A673 (cell line): Measurements from ENCODE around the gene METTL8. TPM values are rescaled to one million over a fixed set of nuclear protein-coding genes. Genes with fewer than 3 reads are reported as not detected.
"Not testable (repeated sequence)": the region's sequence is repeated elsewhere in the genome, so short reads cannot be mapped to it uniquely, and the experiment has no call there.

Source experiments
- BruUV-seq: library from RNA; stranded (reverse); fragments of 400-500 nt; replicated peaks from 2 replicates; lab custom pipeline; 2021; lab: Mats Ljungman, UMichigan
- CTCF ChIA-PET: fragments of 300-600 bp; sonication (Branson Sonifier 250); formaldehyde crosslinking; loops from one replicate; lab custom pipeline; 2022; ENCODE audit warnings: antibody characterized with exemption; lab: Charles Lee
- POLR2A ChIA-PET: fragments of 300-600 bp; sonication (Branson Sonifier 250); formaldehyde crosslinking; loops from one replicate; lab custom pipeline; 2022; ENCODE audit warnings: antibody characterized with exemption; ENCODE audit not compliant: low non-redundant PET; lab: Charles Lee
- DNase-seq: peaks from one replicate; pipeline ENCODE4 v3.0.0-alpha.2; 2015; ENCODE audit warnings: low spot score
- H3K27ac ChIP-seq: fragments of 200-600 bp; sonication (generic); 2 replicates; pipeline ENCODE4 v1.5.1; 2016; ENCODE audit warnings: mixed run types, low read depth, mild to moderate bottlenecking, mixed read lengths, antibody characterized with exemption, low read length; ENCODE audit not compliant: poor library complexity, severe bottlenecking
- H3K27me3 ChIP-seq: fragments of 200-600 bp; sonication (generic); replicated peaks from 2 replicates; pipeline ENCODE4 v1.6.1; 2017; ENCODE audit warnings: mixed run types, low read depth, mild to moderate bottlenecking, mixed read lengths, antibody characterized with exemption, low read length; ENCODE audit not compliant: insufficient read depth, poor library complexity
- H3K36me3 ChIP-seq: fragments of 200-600 bp; sonication (generic); 2 replicates; pipeline ENCODE4 v1.6.1; 2016; ENCODE audit warnings: mixed run types, mild to moderate bottlenecking, mixed read lengths, antibody characterized with exemption, low read length; ENCODE audit not compliant: insufficient read depth, poor library complexity, severe bottlenecking
- H3K4me1 ChIP-seq: fragments of 200-600 bp; sonication (generic); 2 replicates; pipeline ENCODE4 v1.6.1; 2017; ENCODE audit warnings: mixed run types, mild to moderate bottlenecking, mixed read lengths, antibody characterized with exemption, low read length; ENCODE audit not compliant: insufficient read depth, poor library complexity, severe bottlenecking
- H3K4me3 ChIP-seq: fragments of 200-600 bp; sonication (generic); 2 replicates; pipeline ENCODE4 v1.5.1; 2016; ENCODE audit warnings: low read depth, mixed run types, mild to moderate bottlenecking, mixed read lengths, low read length; ENCODE audit not compliant: poor library complexity, severe bottlenecking
- H3K9me3 ChIP-seq: fragments of 200-600 bp; sonication (generic); 2 replicates; pipeline ENCODE4 v1.6.1; 2016; ENCODE audit warnings: mixed run types, low read depth, mild to moderate bottlenecking, mixed read lengths, antibody characterized with exemption, low read length; ENCODE audit not compliant: poor library complexity, severe bottlenecking
- EZH2 ChIP-seq: fragments of 200-600 bp; sonication (generic); IDR thresholded peaks from 2 replicates; pipeline ENCODE4 v1.6.1; 2017; ENCODE audit warnings: borderline replicate concordance, low read depth, mild to moderate bottlenecking, mixed read lengths, antibody characterized with exemption, low read length; ENCODE audit not compliant: poor library complexity, severe bottlenecking
- intact Hi-C: fragments of 100-400 bp; cut with micrococcal nuclease; formaldehyde crosslinking; loops from one replicate; pipeline ENCODE4 v1.10.0; 2022; ENCODE audit not compliant: unreplicated experiment
- total RNA-seq: library from RNA; stranded (reverse); gene quantifications from 2 replicates; pipeline ENCODE4 v1.2.3, GENCODE V29; 2021
- TF ChIP-seq, protein P1 (sequence below): fragments of 300-800, 200-600 bp; sonication (generic); conservative IDR thresholded peaks from 2 replicates; pipeline ENCODE4 v1.5.1; 2017; ENCODE audit warnings: low read depth, mild to moderate bottlenecking, antibody characterized with exemption, low read length, moderate library complexity, mixed read lengths

Gene METTL8
- total RNA-seq, 1 experiment from 2014 or later = 33.5 TPM

DNA sequence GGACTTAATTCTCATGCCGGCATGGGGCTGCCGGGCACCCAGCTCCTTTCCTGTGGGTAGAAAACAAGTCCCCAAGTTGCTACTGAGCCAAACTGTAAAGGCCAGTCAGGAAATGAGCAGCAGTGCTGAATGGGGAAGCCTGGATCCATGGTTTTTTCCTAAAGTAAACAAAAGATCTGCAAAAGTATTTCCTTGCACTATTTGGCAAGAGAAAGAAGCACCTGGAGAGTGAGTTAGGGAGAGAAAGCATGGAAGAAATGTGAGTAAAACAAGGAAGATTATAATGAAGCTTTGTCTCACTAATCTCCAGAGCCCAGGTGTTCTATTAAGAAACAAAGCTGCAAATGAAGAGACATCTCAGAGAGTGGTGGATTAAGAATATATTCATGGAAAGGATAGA, 117.6 kb downstream of the METTL8 start:
- Histone ChIP-seq H3K4me3 (no peak overlapping the region), H3K4me1 (peaks cover 22% of the 10 kb centered on the region), H3K36me3 (no peaks in the 10 kb centered on the region), H3K9me3 (peaks cover 14% of the 10 kb centered on the region), H3K27me3 (no peaks in the 10 kb centered on the region), H3K27ac (no peak overlapping the region)
- TF ChIP-seq, protein P1, sequence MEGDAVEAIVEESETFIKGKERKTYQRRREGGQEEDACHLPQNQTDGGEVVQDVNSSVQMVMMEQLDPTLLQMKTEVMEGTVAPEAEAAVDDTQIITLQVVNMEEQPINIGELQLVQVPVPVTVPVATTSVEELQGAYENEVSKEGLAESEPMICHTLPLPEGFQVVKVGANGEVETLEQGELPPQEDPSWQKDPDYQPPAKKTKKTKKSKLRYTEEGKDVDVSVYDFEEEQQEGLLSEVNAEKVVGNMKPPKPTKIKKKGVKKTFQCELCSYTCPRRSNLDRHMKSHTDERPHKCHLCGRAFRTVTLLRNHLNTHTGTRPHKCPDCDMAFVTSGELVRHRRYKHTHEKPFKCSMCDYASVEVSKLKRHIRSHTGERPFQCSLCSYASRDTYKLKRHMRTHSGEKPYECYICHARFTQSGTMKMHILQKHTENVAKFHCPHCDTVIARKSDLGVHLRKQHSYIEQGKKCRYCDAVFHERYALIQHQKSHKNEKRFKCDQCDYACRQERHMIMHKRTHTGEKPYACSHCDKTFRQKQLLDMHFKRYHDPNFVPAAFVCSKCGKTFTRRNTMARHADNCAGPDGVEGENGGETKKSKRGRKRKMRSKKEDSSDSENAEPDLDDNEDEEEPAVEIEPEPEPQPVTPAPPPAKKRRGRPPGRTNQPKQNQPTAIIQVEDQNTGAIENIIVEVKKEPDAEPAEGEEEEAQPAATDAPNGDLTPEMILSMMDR = no peak
- TF ChIP-seq EZH2 = no peak
- BruUV-seq = no TSS peak
- CTCF ChIA-PET = no interaction called here
- POLR2A ChIA-PET = no interaction called here
- DNase-seq = no peak
- intact Hi-C loops = loop anchor here (5.0 kb wide), 1 partner anchor 101 kb away; no protein-coding TSS in a partner anchor

DNA sequence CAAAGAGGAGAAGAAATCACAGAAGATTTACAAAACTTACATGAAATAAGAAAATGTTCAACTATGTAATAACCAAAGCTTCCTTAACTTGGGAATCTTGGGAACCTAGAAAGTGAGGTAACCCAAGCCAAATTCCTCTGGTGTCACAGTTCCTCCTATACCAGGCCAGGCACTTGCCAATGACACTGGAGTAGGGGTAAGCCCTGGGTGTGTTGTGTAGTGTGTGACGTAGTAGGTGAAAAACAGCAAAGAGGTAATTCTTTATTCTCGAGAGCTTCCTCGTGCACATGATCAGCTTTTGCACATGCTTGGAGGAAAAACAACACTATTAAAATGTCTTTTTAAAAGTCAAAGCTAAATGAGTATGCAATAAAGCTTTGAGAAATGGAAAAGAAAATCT, 118.0 kb downstream of the METTL8 start:
- TF ChIP-seq, protein P1 = no peak
- H3K9me3 ChIP-seq = peaks cover 17% of the 10 kb centered on the region
- no peak for DNase-seq
- no peak overlapping the region for H3K27ac ChIP-seq
- H3K27me3 ChIP-seq = no peaks in the 10 kb centered on the region
- POLR2A ChIA-PET = no interaction called here
- H3K4me1 ChIP-seq = peaks cover 22% of the 10 kb centered on the region
- no peaks in the 10 kb centered on the region for H3K36me3 ChIP-seq
- H3K4me3 ChIP-seq = no peak overlapping the region
- CTCF ChIA-PET = no interaction called here
- intact Hi-C loops = loop anchor here (5.0 kb wide), 1 partner anchor 102 kb away; no protein-coding TSS in a partner anchor
- BruUV-seq = no TSS peak

- H3K27me3 ChIP-seq, POLR2A ChIA-PET, H3K4me1 ChIP-seq, BruUV-seq, H3K27ac ChIP-seq, H3K4me3 ChIP-seq, DNase-seq, CTCF ChIA-PET, H3K36me3 ChIP-seq, intact Hi-C loops: not testable (repeated sequence)
- H3K9me3 ChIP-seq = peaks cover 17% of the 10 kb centered on the region
Measured at GRCh38 chr2:171312182-171312581, 121.6 kb downstream of the METTL8 start.

DNA sequence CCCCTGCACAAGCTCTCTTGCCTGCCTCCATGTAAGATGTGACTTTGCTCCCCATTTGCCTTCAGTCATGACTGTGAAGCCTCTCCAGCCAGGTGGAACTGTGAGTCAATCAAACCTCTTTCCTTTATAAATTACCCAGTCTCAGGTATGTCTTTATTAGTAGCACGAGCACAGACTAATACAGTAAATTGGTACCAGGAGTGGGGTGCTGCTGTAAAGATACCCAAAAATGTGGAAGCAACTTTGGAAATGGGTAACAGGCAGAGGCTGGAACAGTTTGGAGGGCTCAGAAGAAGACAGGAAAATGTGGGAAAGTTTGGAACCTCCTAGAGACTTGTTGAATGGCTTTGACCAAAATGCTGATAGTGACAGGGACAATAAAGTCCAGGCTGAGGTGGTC, 122.2 kb downstream of the METTL8 start:
- peaks cover 17% of the 10 kb centered on the region for H3K9me3 ChIP-seq
- H3K27ac ChIP-seq, intact Hi-C loops, H3K36me3 ChIP-seq, H3K4me3 ChIP-seq, DNase-seq, BruUV-seq, H3K27me3 ChIP-seq, CTCF ChIA-PET, H3K4me1 ChIP-seq, POLR2A ChIA-PET: not testable (repeated sequence)
